Vagina (tissue), 2 donors: ENCODE data around the gene MYH11.

ENCODE experiments used
- POLR2A ChIP-seq, 2 donors: fragments of 450-650 bp; IDR thresholded peaks; one replicate each; pipeline ENCODE4 v1.6.1; 2017; ENCODE audit warnings: antibody characterized with exemption in 2 of 2, mild to moderate bottlenecking in 2 of 2, moderate library complexity in 2 of 2
- POLR2AphosphoS5 ChIP-seq, 2 donors: sonication (generic); formaldehyde crosslinking; IDR thresholded peaks; one replicate each; pipeline ENCODE4 v1.9.0; 2017; ENCODE audit warnings: antibody characterized with exemption in 2 of 2, mild to moderate bottlenecking in 2 of 2, low read depth in 1 of 2; ENCODE audit not compliant: insufficient read depth in 1 of 2

- TF ChIP-seq POLR2AphosphoS5 (IDR thresholded peaks at IDR 0.05; ENCODE audit: insufficient read depth in 1 of 2, low read depth in 1 of 2) (no peak), POLR2A (IDR thresholded peaks at IDR 0.05) (no peak)
Measured at GRCh38 chr16:15799851-15800495, 56.9 kb downstream of the MYH11 start.
